ENCODE data around the gene C15orf40.
"Not testable (repeated sequence)": the region's sequence is repeated elsewhere in the genome, so short reads cannot be mapped to it uniquely, and the experiment has no call there.

C15orf40 gene

DNA sequence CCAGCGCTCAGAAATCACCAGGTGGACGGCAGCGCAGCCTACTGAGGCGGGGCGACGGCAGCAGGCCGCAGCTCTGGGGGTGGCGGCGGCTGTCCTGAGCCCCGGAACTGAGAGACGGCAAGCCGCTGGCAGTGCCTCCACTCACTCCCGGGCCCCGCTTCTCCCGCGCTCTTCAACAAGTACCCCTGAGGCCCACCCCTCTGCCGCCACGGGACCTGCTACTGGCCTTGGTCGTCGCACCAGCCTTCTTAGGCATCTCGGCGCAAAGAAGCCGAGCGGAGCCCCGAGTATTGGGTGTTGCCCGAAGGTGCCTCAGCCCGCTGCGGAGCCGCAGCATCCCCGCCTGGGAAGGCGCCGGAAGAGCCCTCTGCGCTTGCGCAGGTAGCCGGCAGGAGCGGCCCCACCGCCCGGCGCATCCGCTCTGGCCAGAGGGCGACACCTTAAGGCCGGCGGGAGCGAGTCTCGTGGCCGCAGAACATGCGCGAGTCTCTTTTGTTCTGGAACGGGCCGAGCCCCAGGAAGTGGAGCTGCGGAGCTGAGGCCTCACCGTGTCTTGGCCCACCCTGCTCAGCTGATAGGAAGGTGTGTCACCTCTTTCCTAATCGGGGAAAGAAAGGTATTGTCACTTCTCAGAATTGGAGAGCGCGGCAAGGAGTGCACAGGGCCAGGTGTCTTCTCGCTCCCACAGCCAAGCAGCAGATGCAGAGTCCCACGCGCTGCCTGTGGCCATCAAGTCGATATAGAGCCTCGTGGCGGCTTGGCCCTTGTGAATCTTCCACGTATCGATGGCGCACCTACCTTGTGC is at the start of gene C15orf40:
Gene C15orf40 (minus strand): TSS at position 369 of the 805 bp plus-strand sequence. CDS start 32 bp downstream, at position 337.
- peak; percentile 76 for DNase-seq

DNA sequence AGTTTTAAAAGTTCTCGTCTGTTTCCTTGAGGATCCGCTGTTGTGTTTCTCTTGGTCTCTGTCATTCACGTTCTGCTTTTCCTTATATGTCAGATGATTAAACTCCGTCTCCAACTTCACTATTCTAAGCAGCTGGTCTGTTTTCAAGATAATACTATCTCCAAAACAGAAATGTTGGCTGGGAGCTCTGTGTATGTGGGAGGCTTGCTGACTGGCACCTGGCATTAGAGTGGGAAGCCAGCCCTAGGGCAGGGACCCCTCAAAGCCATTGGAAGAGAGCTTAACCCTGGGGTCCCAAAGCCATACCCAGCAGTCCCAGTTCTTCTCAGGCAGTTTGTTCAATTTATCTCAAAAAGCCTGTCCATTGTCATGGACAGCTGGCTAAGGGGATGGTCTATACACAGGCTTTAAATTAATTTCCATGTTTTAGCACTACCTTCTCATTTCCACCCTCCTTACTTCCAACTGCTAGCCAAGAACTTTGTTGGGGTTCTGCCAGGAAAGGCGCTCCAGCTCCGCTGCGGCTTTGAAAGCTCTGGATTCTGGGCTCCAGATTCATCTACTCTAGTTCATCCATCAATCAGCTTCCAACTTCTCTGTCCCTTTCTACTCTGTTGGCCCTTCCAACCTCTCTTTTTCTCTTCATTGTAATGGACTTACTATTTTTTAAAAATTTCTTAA is 46.4 kb upstream of the C15orf40 start:
- no peak for DNase-seq

- DNase-seq: no peak
These were observed 45.6 kb upstream of the C15orf40 start for GRCh38 chr15:83057002-83057401.

GRCh38 chr15:83053151-83053550 is 41.7 kb upstream of the C15orf40 start:
- DNase-seq: no peak

- no peak for DNase-seq
These were observed 35.2 kb upstream of the C15orf40 start for GRCh38 chr15:83046558-83047127.

DNA sequence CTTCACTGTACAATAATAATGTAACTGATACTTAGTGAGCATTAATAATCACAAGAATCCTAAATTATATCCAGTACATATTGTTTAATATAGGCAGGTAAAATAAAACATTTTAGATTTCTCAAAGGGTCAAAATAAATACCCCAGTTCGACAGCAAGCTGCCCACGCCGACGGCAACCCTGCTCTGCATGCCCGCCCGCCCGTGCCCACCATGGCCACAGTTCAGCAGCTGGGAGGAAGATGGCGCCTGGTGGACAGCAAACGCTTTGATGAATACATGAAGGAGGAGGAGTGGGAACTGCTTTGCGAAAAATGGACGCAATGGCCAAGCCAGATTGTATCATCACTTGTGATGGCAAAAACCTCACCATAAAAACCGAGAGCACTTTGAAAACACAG is 32.7 kb upstream of the C15orf40 start:
- DNase-seq: no peak

GRCh38 chr15:83039206-83039605 is 27.8 kb upstream of the C15orf40 start:
- DNase-seq: no peak

DNA sequence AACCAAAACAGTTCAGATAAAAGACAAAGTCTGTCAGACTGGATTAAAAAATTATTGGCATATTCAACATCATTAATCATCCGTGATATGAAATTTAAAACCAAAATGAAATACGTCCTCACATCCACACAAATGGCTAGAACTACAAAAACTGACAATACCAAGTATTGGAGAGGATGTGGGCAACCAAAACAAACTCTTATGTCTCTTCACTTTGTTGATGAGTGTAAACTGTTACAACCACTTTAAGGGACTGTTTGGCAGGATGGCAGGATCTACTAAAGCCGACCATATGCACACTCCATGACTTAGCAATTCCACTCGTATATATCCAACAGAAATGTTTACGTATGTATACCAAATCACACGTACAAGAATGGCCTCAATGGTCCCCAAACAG is 24.8 kb upstream of the C15orf40 start:
- DNase-seq: no peak

GRCh38 chr15:83031234-83031633 is 19.8 kb upstream of the C15orf40 start:
- not testable (repeated sequence) for DNase-seq

GRCh38 chr15:83030021-83030420 is 18.6 kb upstream of the C15orf40 start:
- DNase-seq: no peak

GRCh38 chr15:83018436-83018835 is 7.0 kb upstream of the C15orf40 start:
- no peak for DNase-seq

- DNase-seq: no peak
These were observed 5.5 kb upstream of the C15orf40 start for GRCh38 chr15:83016906-83017305.

DNA sequence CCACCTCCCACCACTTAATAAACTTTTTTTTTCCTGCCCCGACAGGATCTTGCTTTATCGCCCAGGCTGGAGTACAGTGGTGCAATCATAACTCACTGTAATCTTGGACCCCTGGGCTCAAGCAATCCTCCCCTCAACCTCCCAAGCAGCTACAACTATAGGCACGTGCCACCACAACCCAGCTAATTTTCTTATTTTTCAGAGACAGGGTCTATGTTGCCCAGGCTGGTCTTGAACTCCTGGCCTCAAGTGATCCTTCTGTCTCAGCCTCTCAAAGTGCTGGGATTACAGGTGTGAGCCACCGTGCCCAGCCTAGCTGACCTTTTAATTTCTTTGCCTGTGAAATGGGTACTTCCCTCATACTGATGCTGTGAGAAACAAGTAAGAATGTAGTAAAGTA is 3.9 kb upstream of the C15orf40 start:
- no peak for DNase-seq

DNA sequence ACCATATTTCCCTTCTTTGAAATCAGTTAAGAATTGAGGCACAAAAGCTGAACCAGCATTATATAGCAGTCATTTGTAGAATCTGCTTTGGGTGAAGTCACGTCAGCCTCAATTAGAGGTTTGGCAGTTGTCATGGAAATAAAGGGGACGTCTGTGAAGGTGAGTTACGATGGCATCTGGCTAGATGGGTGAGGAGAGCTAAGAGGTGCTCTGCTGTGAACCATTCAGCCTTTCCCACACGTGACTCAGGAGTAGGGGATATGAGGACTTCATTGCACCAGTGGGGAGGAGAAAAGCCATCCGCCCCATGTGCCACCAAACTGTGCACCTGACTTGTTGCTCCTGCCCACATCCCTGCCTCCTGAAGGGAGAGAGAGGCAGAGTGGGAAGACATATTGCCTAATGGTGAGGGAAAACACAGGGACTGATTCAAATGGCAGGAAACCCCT is 2.8 kb upstream of the C15orf40 start:
- no peak for DNase-seq

- no peak for DNase-seq
These were observed 1.2 kb upstream of the C15orf40 start for GRCh38 chr15:83012636-83013035.

- DNase-seq: no peak
These were observed 612 bp upstream of the C15orf40 start for GRCh38 chr15:83012076-83012426.

DNA sequence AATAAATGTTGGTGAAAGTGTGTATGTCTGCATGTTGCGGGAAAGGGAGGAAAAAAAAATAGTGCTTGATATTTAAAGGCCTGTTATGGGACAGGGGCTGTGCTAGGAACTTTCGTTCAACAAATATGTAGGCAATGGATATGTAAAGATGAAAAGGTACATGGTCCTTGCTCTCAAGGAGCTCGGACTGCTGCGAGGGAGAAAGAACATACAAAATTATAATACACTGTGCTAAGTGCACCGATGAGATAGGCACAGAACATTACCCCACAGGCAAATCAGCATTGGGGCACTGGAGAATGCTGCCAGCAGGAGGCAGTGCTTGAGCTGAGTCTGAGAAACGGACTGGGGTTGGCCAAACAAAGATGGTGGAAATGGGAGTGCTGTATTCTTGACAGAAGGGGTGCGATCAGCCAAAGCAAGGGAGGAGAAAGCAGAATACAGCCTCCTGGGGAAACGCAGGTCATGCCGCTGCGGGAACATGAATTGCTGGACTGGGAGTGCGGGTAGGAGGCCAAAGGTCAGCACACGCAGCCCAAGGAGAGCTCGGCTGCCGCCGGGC is 649 bp downstream of the C15orf40 start:
- peak; percentile 29 for DNase-seq

- DNase-seq: not testable (repeated sequence)
These were observed 10.8 kb downstream of the C15orf40 start for GRCh38 chr15:83000672-83001031.

DNA sequence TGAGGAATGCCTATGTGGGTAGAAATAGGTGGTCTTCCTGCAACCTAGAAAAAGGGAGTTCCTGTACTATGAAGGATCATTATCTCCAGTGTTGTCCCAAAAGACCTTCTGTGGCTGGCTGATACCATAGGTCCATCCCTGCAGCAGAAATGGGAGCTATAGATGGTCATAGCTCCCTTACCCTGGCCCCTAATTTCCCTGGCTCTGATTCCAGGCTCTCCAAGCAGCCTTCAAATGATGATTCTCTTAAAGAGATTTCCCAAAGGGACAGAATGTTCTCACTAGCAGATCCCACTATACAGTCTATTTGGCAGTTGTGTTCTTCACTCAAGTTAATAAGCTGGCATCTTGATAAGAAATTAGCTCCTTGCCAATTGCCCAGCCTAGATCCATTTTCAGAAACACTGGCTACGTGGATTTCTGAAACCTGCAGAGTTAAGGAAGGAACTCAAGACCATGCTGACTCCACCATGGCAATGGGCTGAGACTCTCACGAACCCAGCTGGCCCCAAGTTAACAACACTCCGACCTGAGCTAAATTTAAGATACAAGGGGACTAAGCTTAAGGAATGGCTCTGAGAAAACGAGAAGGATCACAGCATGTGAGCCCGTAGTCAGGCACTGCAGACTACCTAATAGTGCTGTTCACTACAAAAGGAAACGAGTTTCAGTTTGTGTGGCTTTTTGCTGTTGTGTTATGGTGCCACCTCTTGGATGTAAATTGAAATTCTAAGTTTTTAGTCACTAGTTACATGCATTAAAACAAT is 11.4 kb downstream of the C15orf40 start:
- peak; percentile 37 for DNase-seq

DNA sequence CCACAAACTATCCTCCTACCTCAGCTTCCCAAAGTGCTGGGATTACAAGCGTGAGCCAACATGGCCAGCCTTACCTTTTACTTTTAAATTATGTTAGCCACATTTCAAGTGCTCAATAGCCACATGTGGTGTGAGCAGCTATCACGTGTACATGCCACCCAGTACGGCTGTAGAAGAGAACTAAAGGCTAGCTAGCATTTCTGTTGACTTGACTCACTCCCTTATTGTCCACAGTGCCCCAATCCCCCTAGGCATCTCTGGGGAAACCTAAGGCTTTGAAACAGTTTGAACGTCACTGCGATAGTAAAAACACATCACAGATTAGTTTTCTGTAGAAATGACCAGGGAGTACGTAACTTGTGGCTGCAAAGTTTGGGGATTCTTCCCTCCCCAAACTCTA is 12.0 kb downstream of the C15orf40 start:
- no peak for DNase-seq

DNA sequence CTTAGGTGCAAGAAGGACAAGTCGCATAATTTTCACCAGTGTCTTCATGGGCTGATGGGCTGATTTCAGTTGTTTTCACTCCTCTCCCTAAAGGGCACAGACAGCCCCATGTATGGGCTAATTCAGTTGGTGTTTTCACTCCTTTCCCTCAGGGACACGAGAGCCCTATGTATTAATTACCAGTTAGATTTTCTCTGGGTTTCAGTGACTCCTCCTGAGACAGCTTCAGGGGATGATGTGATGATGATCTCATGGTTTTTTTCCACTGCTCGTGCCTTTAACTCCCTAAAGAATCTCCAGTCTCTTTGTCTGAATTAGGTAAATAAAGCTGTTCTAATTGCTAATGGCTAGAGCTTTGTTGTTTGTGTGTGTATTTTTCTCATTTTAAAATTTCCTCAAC is 15.5 kb downstream of the C15orf40 start:
- DNase-seq: no peak

DNA sequence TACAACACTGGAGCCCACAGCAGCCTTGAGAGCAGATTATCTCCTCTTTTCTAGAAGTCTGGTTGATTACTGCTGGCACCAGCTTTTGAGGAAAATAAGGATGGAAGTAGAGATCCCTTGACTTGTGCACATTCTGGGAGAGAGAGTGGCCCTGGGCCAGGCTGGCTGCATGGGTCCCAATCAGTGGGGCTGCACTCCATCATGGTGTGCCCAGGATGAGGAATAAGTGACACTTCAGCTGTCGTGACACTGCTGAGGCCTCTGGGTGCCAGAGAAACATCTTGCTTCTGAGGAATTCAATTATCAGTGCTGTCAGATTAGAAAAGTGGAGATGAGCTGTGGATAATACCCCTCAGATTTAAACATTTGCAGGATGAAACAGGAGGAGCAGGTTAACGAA is 16.4 kb downstream of the C15orf40 start:
- DNase-seq: no peak

DNA sequence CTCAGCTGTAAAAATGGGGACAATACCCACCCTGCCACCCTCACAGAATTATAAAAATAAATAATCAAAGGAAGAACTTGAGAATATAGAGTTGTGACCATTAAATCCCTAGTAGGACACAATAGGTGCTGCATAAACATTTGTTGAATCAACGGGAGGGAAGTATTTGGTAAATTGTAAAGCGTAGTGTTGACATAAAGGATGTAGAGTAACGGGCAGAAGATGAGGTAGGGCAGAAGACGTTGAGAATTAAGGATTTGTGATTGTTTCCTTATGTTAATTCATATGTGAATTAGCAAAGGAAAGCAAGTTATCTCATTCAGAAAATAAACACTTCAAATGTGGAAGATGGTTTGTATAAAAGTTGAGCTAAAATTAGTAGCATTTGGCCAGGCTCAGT is 18.3 kb downstream of the C15orf40 start:
- DNase-seq: no peak
